SK-N-SH (cell line): Measurements from ENCODE around the gene EIPR1. TPM values are rescaled to one million over a fixed set of nuclear protein-coding genes. Genes with fewer than 3 reads are reported as not detected.

Experiments used
- CTCF ChIA-PET: fragments of 300-600, 350-600 bp; formaldehyde crosslinking; extraction: SDS; loops from one replicate; lab custom pipeline; 2021; lab: Yijun Ruan, JAX
- POLR2A ChIA-PET: fragments of 350-600 bp; sonication (Branson Sonifier 250); formaldehyde crosslinking; extraction: SDS; loops from one replicate; lab custom pipeline; 2020; ENCODE audit warnings: antibody characterized with exemption, inconsistent platforms; lab: Yijun Ruan, JAX
- DNase-seq: peaks from one replicate; pipeline ENCODE4 v3.0.0; 2012
- H2AFZ ChIP-seq: fragments of 200-600 bp; sonication (generic); 2 replicates; pipeline ENCODE4 v1.8.1; 2016; ENCODE audit warnings: antibody characterized with exemption, mild to moderate bottlenecking, low read depth
- H3F3A ChIP-seq: fragments of 200-600 bp; sonication (generic); replicated peaks from 2 replicates; pipeline ENCODE3; 2016; ENCODE audit warnings: antibody characterized with exemption, mild to moderate bottlenecking; ENCODE audit not compliant: insufficient read depth
- H3K27ac ChIP-seq, 2 experiments: fragments of 200-500 bp in 1 of 2; fragments of 200-600 bp in 1 of 2; sonication (Bioruptor generic) in 1 of 2; sonication (generic), shearing (Covaris generic) in 1 of 2; 2 replicates each; pipeline versions ENCODE4 v1.5.1 to v1.6.1; 2014 to 2016; ENCODE audit warnings: low read depth in 2 of 2, inconsistent platforms in 1 of 2, low read length in 1 of 2, mild to moderate bottlenecking in 1 of 2, mixed read lengths in 1 of 2
- H3K27me3 ChIP-seq: fragments of 200-600 bp; sonication (generic), shearing (Covaris generic); 2 replicates; pipeline ENCODE4 v1.6.1; 2016; ENCODE audit warnings: mixed run types; ENCODE audit not compliant: insufficient read depth
- H3K36me3 ChIP-seq, 2 experiments: fragments of 200-500 bp in 1 of 2; fragments of 200-600 bp in 1 of 2; sonication (Bioruptor generic) in 1 of 2; sonication (generic) in 1 of 2; replicated peaks in 1 of 2; 2 replicates each; pipeline versions ENCODE3 to v1.5.1; 2014 to 2016; ENCODE audit warnings: low read length in 1 of 2, mild to moderate bottlenecking in 1 of 2; ENCODE audit not compliant: insufficient read depth in 2 of 2, control insufficient read depth in 1 of 2
- H3K4me1 ChIP-seq, 2 experiments: fragments of 200-500 bp in 1 of 2; fragments of 200-600 bp in 1 of 2; sonication (Bioruptor generic) in 1 of 2; sonication (generic), shearing (Covaris generic) in 1 of 2; 2 replicates each; pipeline versions ENCODE4 v1.5.1 to v1.6.1; 2014 to 2016; ENCODE audit warnings: low read depth in 1 of 2, low read length in 1 of 2, mixed run types in 1 of 2; ENCODE audit not compliant: insufficient read depth in 2 of 2, control insufficient read depth in 1 of 2
- H3K4me2 ChIP-seq: fragments of 200-600 bp; sonication (generic), shearing (Covaris generic); 2 replicates; pipeline ENCODE4 v1.6.1; 2017; ENCODE audit warnings: mixed run types
- H3K4me3 ChIP-seq, 2 experiments: fragments of 200-500 bp in 1 of 2; fragments of 200-600 bp in 1 of 2; sonication (Bioruptor generic) in 1 of 2; sonication (generic), shearing (Covaris generic) in 1 of 2; 2 replicates each; pipeline versions ENCODE4 v1.5.1 to v1.8.1; 2014 to 2016; ENCODE audit warnings: low read depth in 2 of 2, inconsistent platforms in 1 of 2, low read length in 1 of 2, mild to moderate bottlenecking in 1 of 2, mixed read lengths in 1 of 2, moderate library complexity in 1 of 2
- H3K79me2 ChIP-seq: fragments of 200-600 bp; sonication (generic); 2 replicates; pipeline ENCODE4 v1.8.1; 2017; ENCODE audit warnings: mild to moderate bottlenecking; ENCODE audit not compliant: insufficient read depth
- H3K9ac ChIP-seq: fragments of 200-600 bp; sonication (generic); 2 replicates; pipeline ENCODE4 v1.6.1; 2017; ENCODE audit warnings: mixed run types
- H3K9me2 ChIP-seq: fragments of 200-600 bp; sonication (generic); 2 replicates; pipeline ENCODE4 v1.6.1; 2017; ENCODE audit warnings: mixed run types
- H3K9me3 ChIP-seq: fragments of 200-600 bp; sonication (generic); 2 replicates; pipeline ENCODE4 v1.6.1; 2017; ENCODE audit warnings: mixed run types, mild to moderate bottlenecking, moderate library complexity
- H4K20me1 ChIP-seq: fragments of 200-600 bp; sonication (generic); 2 replicates; pipeline ENCODE4 v1.6.1; 2017; ENCODE audit warnings: mild to moderate bottlenecking, mixed run types; ENCODE audit not compliant: insufficient read depth
- CHD2 ChIP-seq: fragments of 150-350 bp; IDR thresholded peaks from 2 replicates; pipeline ENCODE4 v1.6.1; 2018; ENCODE audit warnings: low read length; ENCODE audit not compliant: partially characterized antibody
- ELF1 ChIP-seq: IDR thresholded peaks from 2 replicates; pipeline ENCODE4 v1.4.0; 2012
- EP300 ChIP-seq, 2 experiments: IDR thresholded peaks; 2 replicates each; pipeline versions ENCODE4 v1.4.0 to v1.6.1; 2012; ENCODE audit warnings: borderline replicate concordance in 1 of 2, low read depth in 1 of 2, low read length in 1 of 2
- EZH2phosphoT487 ChIP-seq: fragments of 200-600 bp; sonication (generic); IDR thresholded peaks from 2 replicates; pipeline ENCODE4 v1.6.1; 2017; ENCODE audit warnings: low read depth, mixed run types, mild to moderate bottlenecking, antibody characterized with exemption, moderate library complexity, borderline replicate concordance
- FOSL2 ChIP-seq: IDR thresholded peaks from 2 replicates; pipeline ENCODE4 v1.4.0; 2012; ENCODE audit warnings: low read depth, mild to moderate bottlenecking, moderate library complexity, borderline replicate concordance
- FOXJ3 ChIP-seq: sonication (generic); formaldehyde crosslinking; IDR thresholded peaks from 2 replicates; pipeline ENCODE4 v1.5.1; 2020; ENCODE audit warnings: mild to moderate bottlenecking, missing genetic modification reagents
- GABPA ChIP-seq: IDR thresholded peaks from 2 replicates; pipeline ENCODE4 v1.4.0; 2012; ENCODE audit warnings: low read depth, mild to moderate bottlenecking
- GATA2 ChIP-seq: sonication (generic); formaldehyde crosslinking; IDR thresholded peaks from 2 replicates; pipeline ENCODE4 v1.5.0; 2020; ENCODE audit warnings: mild to moderate bottlenecking, missing genetic modification reagents
- JUND ChIP-seq: IDR thresholded peaks from 2 replicates; pipeline ENCODE4 v1.4.0; 2012
- MXI1 ChIP-seq: IDR thresholded peaks from 2 replicates; pipeline ENCODE4 v1.6.1; 2012; ENCODE audit warnings: mild to moderate bottlenecking, low read depth, low read length, improper control_type of control experiment
- NFIC ChIP-seq: IDR thresholded peaks from 2 replicates; pipeline ENCODE4 v1.4.0; 2012; ENCODE audit warnings: borderline replicate concordance
- NRF1 ChIP-seq: IDR thresholded peaks from 2 replicates; pipeline ENCODE4 v1.6.1; 2012; ENCODE audit warnings: low read depth, mild to moderate bottlenecking, low read length
- PBX3 ChIP-seq: IDR thresholded peaks from 2 replicates; pipeline ENCODE4; 2012
- POLR2AphosphoS5 ChIP-seq: IDR thresholded peaks from 2 replicates; pipeline ENCODE4 v1.6.1; 2012; ENCODE audit warnings: low read depth, low read length
- RAD21 ChIP-seq: IDR thresholded peaks from 2 replicates; pipeline ENCODE4 v1.6.1; 2012; ENCODE audit warnings: mild to moderate bottlenecking, low read length
- RCOR1 ChIP-seq: fragments of 150-350 bp; IDR thresholded peaks from 2 replicates; pipeline ENCODE4 v1.6.1; 2017; ENCODE audit warnings: antibody characterized with exemption, low read length
- RFX5 ChIP-seq: IDR thresholded peaks from 2 replicates; pipeline ENCODE4 v1.6.1; 2012; ENCODE audit warnings: mild to moderate bottlenecking, improper control_type of control experiment, low read length
- SMC3 ChIP-seq: IDR thresholded peaks from 2 replicates; pipeline ENCODE4 v1.6.1; 2012; ENCODE audit warnings: low read depth, low read length, improper control_type of control experiment
- TAF1 ChIP-seq: IDR thresholded peaks from 2 replicates; pipeline ENCODE4 v1.6.1; 2012; ENCODE audit warnings: low read depth, mild to moderate bottlenecking, low read length, moderate library complexity, borderline replicate concordance
- TCF12 ChIP-seq: IDR thresholded peaks from 2 replicates; pipeline ENCODE4 v1.4.0; 2012
- TEAD4 ChIP-seq: IDR thresholded peaks from 2 replicates; pipeline ENCODE4 v1.4.0; 2012; ENCODE audit warnings: mild to moderate bottlenecking, borderline replicate concordance; ENCODE audit not compliant: insufficient read depth
- USF1 ChIP-seq: IDR thresholded peaks from 2 replicates; pipeline ENCODE4 v1.4.0; 2012; ENCODE audit warnings: low read depth, borderline replicate concordance
- YY1 ChIP-seq: IDR thresholded peaks from 2 replicates; pipeline ENCODE4 v1.4.0; 2012; ENCODE audit warnings: low read depth, mild to moderate bottlenecking
- ZBTB33 ChIP-seq: IDR thresholded peaks from 2 replicates; pipeline ENCODE4 v1.4.0; 2012; ENCODE audit warnings: low read depth, borderline replicate concordance
- WGBS: methylation state at CpG from one replicate; pipeline ENCODE4 v1.1.6; 2017; ENCODE audit warnings: low lambda C conversion rate; 5-methylcytosine and 5-hydroxymethylcytosine counted together
- polyA plus RNA-seq, 3 experiments: library from polyadenylated mRNA; depleted of rRNA; stranded (reverse); fragments of >200 nt; gene quantifications; 2 replicates each; pipeline ENCODE4 v1.2.3, GENCODE V29; 2012

EIPR1 gene
- polyA plus RNA-seq, 1 of the 3 experiments (the other 2 are of a cell fraction): 85.9 TPM

GRCh38 chr2:3420769-3421397 is 43.3 kb upstream of the EIPR1 start:
- H3F3A ChIP-seq: no peaks in the 10 kb centered on the region
- H3K27me3 ChIP-seq: no peaks in the 10 kb centered on the region
- WGBS: 91% methylated on average over 14 of the region's 14 CpGs
- H3K27ac ChIP-seq: no peak overlapping the region
- no peak overlapping the region for H3K4me2 ChIP-seq
- peaks cover 0 to 5% of the 10 kb centered on the region in 2 experiments; a peak in 1 of 4 replicates for H3K4me1 ChIP-seq
- TF ChIP-seq NRF1: no peak
- TF ChIP-seq GATA2: no peak
- no peak for TF ChIP-seq USF1
- TF ChIP-seq NFIC: no peak
- no peak for TF ChIP-seq CHD2
- no peak for TF ChIP-seq TEAD4
- TF ChIP-seq JUND: no peak
- no peak for TF ChIP-seq PBX3
- no peak for TF ChIP-seq RCOR1
- no peak for TF ChIP-seq YY1
- H3K4me3 ChIP-seq: no peak overlapping the region
- ChIA-PET POLR2A (no interaction called here), CTCF (interaction anchor here (0.8 to 8.9 kb wide), 5 partner anchors 10 to 61 kb away, joined by 3 to 132 read pairs (median 3); no protein-coding TSS in a partner anchor)
- peaks cover 7% of the 10 kb centered on the region; the same call in 1 of the 2 replicates for H3K79me2 ChIP-seq
- no peak overlapping the region for H2AFZ ChIP-seq
- no peaks in the 10 kb centered on the region for H3K9me2 ChIP-seq
- H3K9ac ChIP-seq: no peak overlapping the region
- DNase-seq: no peak
- H3K9me3 ChIP-seq: no peaks in the 10 kb centered on the region
- peaks cover 27 to 68% of the 10 kb centered on the region in 2 experiments for H3K36me3 ChIP-seq
- no peaks in the 10 kb centered on the region; the same call in 1 of the 2 replicates for H4K20me1 ChIP-seq

GRCh38 chr2:3420076-3420768 is 42.6 kb upstream of the EIPR1 start:
- Histone ChIP-seq H3F3A (no peaks in the 10 kb centered on the region), H3K4me2 (no peak overlapping the region), H3K36me3 (peaks cover 21 to 61% of the 10 kb centered on the region in 2 experiments), H3K4me1 (peaks cover 0 to 5% of the 10 kb centered on the region in 2 experiments; a peak in 1 of 4 replicates), H3K27ac (no peak overlapping the region; a peak in 1 of 4 replicates), H2AFZ (no peak overlapping the region), H3K79me2 (peaks cover 9% of the 10 kb centered on the region; the same call in 1 of the 2 replicates), H3K9me2 (no peaks in the 10 kb centered on the region), H4K20me1 (no peaks in the 10 kb centered on the region; the same call in 1 of the 2 replicates), H3K27me3 (no peaks in the 10 kb centered on the region), H3K9ac (no peak overlapping the region), H3K4me3 (no peak overlapping the region), H3K9me3 (no peaks in the 10 kb centered on the region)
- WGBS: 92% methylated on average over 13 of the region's 13 CpGs
- DNase-seq: no peak
- CTCF ChIA-PET: interaction anchor here (0.8 to 8.9 kb wide), 5 partner anchors 10 to 61 kb away, joined by 3 to 132 read pairs (median 3); no protein-coding TSS in a partner anchor
- POLR2A ChIA-PET: no interaction called here
- TF ChIP-seq GATA2 (no peak), ELF1 (no peak), TCF12 (no peak), RAD21 (no peak), MXI1 (no peak), TEAD4 (no peak), GABPA (no peak), ZBTB33 (no peak), RFX5 (no peak), EP300 (IDR thresholded peaks at IDR 0.05; ENCODE audit: borderline replicate concordance in 1 of 2, low read depth in 1 of 2, low read length in 1 of 2) (no peak), SMC3 (no peak), FOXJ3 (CRISPR knock-in tag) (no peak), TAF1 (no peak), FOSL2 (no peak), EZH2phosphoT487 (no peak), POLR2AphosphoS5 (no peak), NRF1 (no peak)
